Measurements from ENCODE around the gene GRIP2.

Gene GRIP2

GRCh38 chr3:14570864-14571263 lies 30.7 kb upstream of the GRIP2 start:
- H3K4me1 ChIP-seq (ENCODE audit: control insufficient read depth, insufficient read depth, low read length) = no peaks in the 10 kb centered on the region
- H3K27me3 ChIP-seq (ENCODE audit: control insufficient read depth, insufficient read depth, low read length) = peaks cover 36% of the 10 kb centered on the region
- H3K9ac ChIP-seq (ENCODE audit: low read depth, low read length) = no peak overlapping the region
- no peak overlapping the region for H3K4me2 ChIP-seq (ENCODE audit: low read length)
- H3K36me3 ChIP-seq (ENCODE audit: insufficient read depth, low read length) = no peaks in the 10 kb centered on the region
- H3K9me3 ChIP-seq (replicated peaks; ENCODE audit: low read length) = no peaks in the 10 kb centered on the region
- no peak overlapping the region for H3K4me3 ChIP-seq (ENCODE audit: low read length)

GRCh38 chr3:14570089-14570488 lies 29.9 kb upstream of the GRIP2 start:
- H3K4me2 ChIP-seq (ENCODE audit: low read length) = no peak overlapping the region
- H3K36me3 ChIP-seq (ENCODE audit: insufficient read depth, low read length) = no peaks in the 10 kb centered on the region

DNA sequence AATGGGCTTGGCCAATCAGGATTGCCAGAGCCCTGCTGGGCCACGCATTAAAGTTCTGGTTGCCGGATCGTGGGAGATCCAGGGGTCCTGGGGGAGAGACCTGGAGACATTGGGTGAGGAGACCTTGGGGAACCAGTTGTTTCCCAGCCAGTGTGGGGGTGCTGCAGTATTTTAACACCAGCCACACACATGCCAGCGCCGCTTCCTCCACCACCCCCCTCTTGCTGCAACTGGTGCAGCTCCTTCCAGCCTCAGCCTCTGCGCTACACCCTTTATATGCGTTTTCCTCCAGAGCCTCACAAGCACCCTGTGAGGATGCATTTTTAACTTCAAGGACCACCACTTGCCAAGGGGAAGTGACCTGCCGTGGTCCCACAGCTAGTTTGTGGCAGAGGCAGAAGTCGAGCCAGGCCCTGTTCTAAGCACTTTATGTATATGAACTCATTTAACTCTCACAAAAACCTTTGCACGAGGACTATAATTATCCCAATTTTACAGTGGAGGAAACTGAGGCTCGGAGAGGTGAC lies 29.4 kb upstream of the GRIP2 start:
- no peaks in the 10 kb centered on the region for H3K36me3 ChIP-seq (ENCODE audit: insufficient read depth, low read length)
- H3K4me1 ChIP-seq (ENCODE audit: control insufficient read depth, insufficient read depth, low read length) = no peaks in the 10 kb centered on the region
- no peaks in the 10 kb centered on the region for H3K9me3 ChIP-seq (replicated peaks; ENCODE audit: low read length)
- H3K27me3 ChIP-seq (ENCODE audit: control insufficient read depth, insufficient read depth, low read length) = peaks cover 45% of the 10 kb centered on the region
- H3K4me2 ChIP-seq (ENCODE audit: low read length) = no peak overlapping the region
- no peak overlapping the region for H3K4me3 ChIP-seq (ENCODE audit: low read length)
- no peak overlapping the region for H3K9ac ChIP-seq (ENCODE audit: low read depth, low read length)

More at GRCh38 chr3:14570089-14570488, 29.9 kb upstream of the GRIP2 start:
- no peaks in the 10 kb centered on the region for H3K4me1 ChIP-seq (ENCODE audit: control insufficient read depth, insufficient read depth, low read length)
- peaks cover 39% of the 10 kb centered on the region for H3K27me3 ChIP-seq (ENCODE audit: control insufficient read depth, insufficient read depth, low read length)
- no peaks in the 10 kb centered on the region for H3K9me3 ChIP-seq (replicated peaks; ENCODE audit: low read length)
- no peak overlapping the region for H3K4me3 ChIP-seq (ENCODE audit: low read length)
- H3K9ac ChIP-seq (ENCODE audit: low read depth, low read length) = no peak overlapping the region

DNA sequence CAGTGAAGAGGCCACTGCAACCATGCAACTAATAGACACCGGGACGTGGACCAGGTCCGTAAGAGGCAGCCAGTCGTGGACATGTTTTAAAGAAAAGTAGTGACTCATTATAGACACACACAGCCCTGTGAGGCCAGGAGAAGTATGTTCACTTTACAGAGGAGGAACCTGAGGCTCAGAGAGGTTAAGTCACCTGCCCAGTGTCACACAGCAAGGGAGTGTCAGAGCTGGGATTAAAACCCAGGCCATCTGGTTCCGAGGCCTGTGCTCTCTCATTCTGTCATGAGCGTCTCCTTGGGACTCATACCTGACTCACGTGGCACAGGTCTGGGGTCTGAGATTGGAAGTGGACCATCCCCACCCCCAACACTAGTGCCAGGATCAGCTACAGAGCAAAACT lies 28.1 kb upstream of the GRIP2 start:
- H3K4me3 ChIP-seq (ENCODE audit: low read length) = no peak overlapping the region
- H3K27me3 ChIP-seq (ENCODE audit: control insufficient read depth, insufficient read depth, low read length) = peaks cover 50% of the 10 kb centered on the region
- H3K4me1 ChIP-seq (ENCODE audit: control insufficient read depth, insufficient read depth, low read length) = no peaks in the 10 kb centered on the region
- H3K36me3 ChIP-seq (ENCODE audit: insufficient read depth, low read length) = no peaks in the 10 kb centered on the region
- no peaks in the 10 kb centered on the region for H3K9me3 ChIP-seq (replicated peaks; ENCODE audit: low read length)
- H3K9ac ChIP-seq (ENCODE audit: low read depth, low read length) = no peak overlapping the region
- no peak overlapping the region for H3K4me2 ChIP-seq (ENCODE audit: low read length)

GRCh38 chr3:14566812-14567211 lies 26.7 kb upstream of the GRIP2 start:
- Histone ChIP-seq H3K27me3 (ENCODE audit: control insufficient read depth, insufficient read depth, low read length) (peaks cover 58% of the 10 kb centered on the region), H3K4me3 (ENCODE audit: low read length) (no peak overlapping the region)

DNA sequence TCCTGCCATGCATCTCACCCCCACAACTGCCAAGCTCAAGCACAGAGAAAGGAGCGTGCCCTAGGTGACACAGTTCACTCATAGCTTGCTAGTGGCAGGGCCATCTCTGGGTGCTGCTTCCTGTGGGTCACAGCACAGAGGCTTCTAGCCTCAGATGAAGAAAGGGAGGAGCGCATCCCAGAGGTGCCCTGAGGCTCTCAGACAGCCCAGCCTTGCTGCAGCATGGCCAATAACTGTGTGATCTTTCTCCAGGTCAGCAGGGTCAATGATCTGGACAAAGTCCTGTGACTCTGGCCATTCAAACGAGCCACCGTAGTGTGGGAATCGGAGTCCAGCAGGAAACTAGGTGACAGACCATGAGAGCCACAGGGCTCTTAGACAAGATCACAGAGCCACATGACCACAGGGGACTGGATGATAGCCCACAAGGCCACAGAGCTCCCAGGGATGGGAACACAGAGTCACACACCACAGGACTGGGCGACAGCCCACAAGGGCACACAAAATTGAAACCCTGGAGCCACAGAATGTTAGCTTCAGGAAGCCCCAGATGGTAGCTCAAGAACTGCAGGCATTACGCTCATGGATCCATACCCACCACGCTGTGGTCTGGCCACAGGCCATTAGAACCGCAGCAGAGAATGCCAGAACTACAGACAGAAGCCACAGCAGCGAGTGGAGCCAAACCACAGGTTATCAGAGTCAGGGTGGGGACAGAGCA lies 25.9 kb upstream of the GRIP2 start:
- Histone ChIP-seq H3K9me3 (replicated peaks; ENCODE audit: low read length) (no peaks in the 10 kb centered on the region), H3K27me3 (ENCODE audit: control insufficient read depth, insufficient read depth, low read length) (peaks cover 65% of the 10 kb centered on the region), H3K4me3 (ENCODE audit: low read length) (no peak overlapping the region), H3K4me1 (ENCODE audit: control insufficient read depth, insufficient read depth, low read length) (no peaks in the 10 kb centered on the region), H3K9ac (ENCODE audit: low read depth, low read length) (no peak overlapping the region), H3K4me2 (ENCODE audit: low read length) (no peak overlapping the region), H3K36me3 (ENCODE audit: insufficient read depth, low read length) (no peaks in the 10 kb centered on the region)

More at GRCh38 chr3:14566812-14567211, 26.7 kb upstream of the GRIP2 start:
- Histone ChIP-seq H3K9me3 (replicated peaks; ENCODE audit: low read length) (no peaks in the 10 kb centered on the region), H3K4me2 (ENCODE audit: low read length) (no peak overlapping the region), H3K36me3 (ENCODE audit: insufficient read depth, low read length) (no peaks in the 10 kb centered on the region), H3K9ac (ENCODE audit: low read depth, low read length) (no peak overlapping the region), H3K4me1 (ENCODE audit: control insufficient read depth, insufficient read depth, low read length) (no peaks in the 10 kb centered on the region)

DNA sequence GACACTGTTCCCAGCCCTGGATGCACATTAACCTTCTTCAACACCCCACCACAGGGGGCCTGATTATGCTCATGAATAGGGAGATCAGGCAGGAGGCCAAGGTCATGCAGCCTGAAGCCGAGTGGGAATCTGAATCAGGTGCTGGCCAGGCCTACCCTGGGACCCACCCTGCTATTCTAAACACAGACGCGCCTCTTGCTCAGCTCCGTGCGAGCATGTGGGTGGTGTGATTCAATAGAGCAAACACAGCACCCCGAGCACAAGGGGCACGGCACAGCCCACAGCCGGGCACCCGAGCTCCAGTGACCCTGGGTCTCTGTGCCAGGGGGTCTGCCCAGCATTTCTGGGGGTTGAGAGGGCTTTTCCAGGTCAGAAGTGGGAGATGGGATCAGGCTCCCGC lies 24.6 kb upstream of the GRIP2 start:
- no peaks in the 10 kb centered on the region for H3K36me3 ChIP-seq (ENCODE audit: insufficient read depth, low read length)
- no peak overlapping the region for H3K9ac ChIP-seq (ENCODE audit: low read depth, low read length)
- no peaks in the 10 kb centered on the region for H3K4me1 ChIP-seq (ENCODE audit: control insufficient read depth, insufficient read depth, low read length)
- H3K27me3 ChIP-seq (ENCODE audit: control insufficient read depth, insufficient read depth, low read length) = peaks cover 61% of the 10 kb centered on the region
- no peak overlapping the region for H3K4me2 ChIP-seq (ENCODE audit: low read length)
- no peaks in the 10 kb centered on the region for H3K9me3 ChIP-seq (replicated peaks; ENCODE audit: low read length)
- no peak overlapping the region for H3K4me3 ChIP-seq (ENCODE audit: low read length)

DNA sequence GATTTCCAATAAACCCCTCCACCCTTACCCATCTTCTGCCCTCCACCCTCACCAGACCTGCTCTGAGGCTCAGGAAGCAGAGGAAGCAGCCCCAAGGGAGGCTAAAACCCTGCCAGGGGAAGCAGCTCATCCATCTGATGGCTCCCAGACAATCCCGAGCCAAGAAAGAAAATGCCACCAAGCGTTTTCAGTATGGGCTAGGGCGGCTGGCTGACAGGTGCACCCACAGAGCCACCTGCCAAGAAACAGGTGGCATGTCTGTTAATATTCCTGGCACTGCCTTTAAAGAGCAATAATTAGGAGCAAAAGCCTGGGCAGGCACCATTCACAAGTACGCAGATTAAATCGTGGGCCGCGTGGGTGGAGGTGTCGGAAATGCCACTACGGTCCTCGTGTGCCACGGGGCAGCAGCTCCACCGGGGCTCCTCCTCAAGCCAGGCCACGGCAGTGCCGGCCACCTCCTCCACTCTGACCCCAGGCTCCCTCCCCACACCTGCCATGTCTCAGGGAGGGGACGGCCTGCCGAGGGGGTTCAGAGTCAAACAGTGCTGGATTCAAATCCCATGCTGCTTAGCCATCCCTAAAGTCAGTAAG lies 23.9 kb upstream of the GRIP2 start:
- H3K4me3 ChIP-seq (ENCODE audit: low read length) = no peak overlapping the region
- H3K9me3 ChIP-seq (replicated peaks; ENCODE audit: low read length) = no peaks in the 10 kb centered on the region
- H3K27me3 ChIP-seq (ENCODE audit: control insufficient read depth, insufficient read depth, low read length) = peaks cover 61% of the 10 kb centered on the region
- H3K4me1 ChIP-seq (ENCODE audit: control insufficient read depth, insufficient read depth, low read length) = no peaks in the 10 kb centered on the region
- no peak overlapping the region for H3K9ac ChIP-seq (ENCODE audit: low read depth, low read length)
- H3K4me2 ChIP-seq (ENCODE audit: low read length) = no peak overlapping the region
- H3K36me3 ChIP-seq (ENCODE audit: insufficient read depth, low read length) = no peaks in the 10 kb centered on the region

DNA sequence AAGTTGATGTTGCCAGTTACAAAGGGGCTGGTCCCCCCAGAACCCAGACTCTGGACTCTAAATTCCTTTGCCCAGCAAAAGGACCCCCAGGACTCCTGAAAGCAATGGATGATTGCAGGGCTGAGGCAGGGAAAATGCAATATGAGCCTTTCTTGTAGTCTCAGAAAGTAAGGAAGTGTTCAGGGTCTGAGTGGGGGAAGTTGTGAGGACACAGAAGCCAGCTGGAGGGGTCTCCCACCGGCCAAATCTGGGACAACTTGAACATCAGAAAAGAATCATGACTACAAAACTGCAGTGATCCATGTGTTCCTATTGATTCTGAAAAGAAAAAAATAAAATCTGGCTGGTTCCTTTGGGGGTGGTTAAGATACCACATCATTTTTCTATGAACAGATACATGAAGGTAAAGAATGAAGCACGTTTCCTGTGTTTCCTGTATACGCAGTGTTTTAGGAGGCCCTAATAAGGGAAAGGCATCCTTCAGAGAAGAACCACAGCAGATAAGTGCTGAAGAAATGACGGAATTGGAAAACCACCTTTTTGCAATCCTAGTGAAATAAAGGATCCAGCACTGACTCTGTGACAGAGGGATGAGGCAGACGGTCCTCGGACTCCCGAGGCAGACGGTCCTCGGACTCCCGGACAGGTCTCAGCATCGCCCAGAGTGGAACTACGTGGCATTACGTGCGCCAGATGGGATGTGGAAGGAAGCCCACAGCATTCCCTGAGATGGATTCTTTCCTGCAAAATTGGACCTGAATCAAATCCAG lies 22.2 kb upstream of the GRIP2 start:
- Histone ChIP-seq H3K9ac (ENCODE audit: low read depth, low read length) (no peak overlapping the region), H3K4me2 (ENCODE audit: low read length) (no peak overlapping the region), H3K4me3 (ENCODE audit: low read length) (no peak overlapping the region)

DNA sequence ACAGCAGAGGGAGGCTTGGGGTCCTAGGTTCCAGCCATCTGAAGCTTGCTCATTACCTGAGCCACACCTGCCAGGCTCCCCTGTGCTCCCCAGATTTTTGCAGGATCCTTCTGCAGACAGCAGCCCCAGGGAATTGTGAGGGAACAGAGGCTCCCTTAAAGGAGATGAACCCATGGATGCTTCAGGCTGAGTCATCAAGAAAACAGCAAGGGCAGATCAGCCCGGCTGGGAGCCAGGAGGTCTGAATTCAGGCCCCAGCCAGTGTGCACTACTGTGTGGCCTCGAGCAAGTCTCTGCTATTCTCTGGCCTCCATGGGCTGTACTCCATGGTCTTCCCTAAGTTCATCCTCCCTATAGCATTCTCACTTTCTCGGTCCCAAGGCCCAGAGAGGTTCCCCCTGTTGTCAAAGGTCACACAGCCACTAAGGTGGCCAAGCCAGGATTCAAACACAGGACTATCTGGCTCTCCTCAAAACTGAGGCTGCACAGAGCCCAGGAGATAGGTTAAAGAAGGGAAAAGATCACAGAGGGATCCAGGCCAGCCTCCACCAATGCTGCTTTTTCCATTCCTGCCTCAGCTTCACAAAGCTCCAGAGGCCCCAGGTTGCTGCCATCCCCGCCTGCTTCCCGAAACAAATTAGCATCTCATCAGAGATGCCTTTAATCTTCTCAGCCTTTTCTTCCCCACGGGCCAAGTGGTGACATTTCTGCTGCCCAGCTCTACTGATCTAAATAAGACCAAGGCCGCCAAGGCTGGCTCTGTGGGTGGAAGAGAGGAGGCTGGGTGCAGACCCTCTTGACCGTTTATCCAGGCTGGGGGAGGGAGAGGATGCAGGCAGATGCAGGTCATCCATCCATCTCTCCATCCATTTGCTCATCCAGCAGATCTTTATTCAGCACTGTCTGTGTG lies 21.2 kb upstream of the GRIP2 start:
- Histone ChIP-seq H3K36me3 (ENCODE audit: insufficient read depth, low read length) (no peaks in the 10 kb centered on the region), H3K9ac (ENCODE audit: low read depth, low read length) (no peak overlapping the region), H3K4me1 (ENCODE audit: control insufficient read depth, insufficient read depth, low read length) (no peaks in the 10 kb centered on the region), H3K27me3 (ENCODE audit: control insufficient read depth, insufficient read depth, low read length) (peaks cover 74% of the 10 kb centered on the region), H3K4me2 (ENCODE audit: low read length) (no peak overlapping the region), H3K4me3 (ENCODE audit: low read length) (no peak overlapping the region), H3K9me3 (replicated peaks; ENCODE audit: low read length) (no peaks in the 10 kb centered on the region)

More for the DNA sequence above, 22.2 kb upstream of the GRIP2 start:
- Histone ChIP-seq H3K9me3 (replicated peaks; ENCODE audit: low read length) (no peaks in the 10 kb centered on the region), H3K27me3 (ENCODE audit: control insufficient read depth, insufficient read depth, low read length) (peaks cover 65% of the 10 kb centered on the region), H3K4me1 (ENCODE audit: control insufficient read depth, insufficient read depth, low read length) (no peaks in the 10 kb centered on the region), H3K36me3 (ENCODE audit: insufficient read depth, low read length) (no peaks in the 10 kb centered on the region)

DNA sequence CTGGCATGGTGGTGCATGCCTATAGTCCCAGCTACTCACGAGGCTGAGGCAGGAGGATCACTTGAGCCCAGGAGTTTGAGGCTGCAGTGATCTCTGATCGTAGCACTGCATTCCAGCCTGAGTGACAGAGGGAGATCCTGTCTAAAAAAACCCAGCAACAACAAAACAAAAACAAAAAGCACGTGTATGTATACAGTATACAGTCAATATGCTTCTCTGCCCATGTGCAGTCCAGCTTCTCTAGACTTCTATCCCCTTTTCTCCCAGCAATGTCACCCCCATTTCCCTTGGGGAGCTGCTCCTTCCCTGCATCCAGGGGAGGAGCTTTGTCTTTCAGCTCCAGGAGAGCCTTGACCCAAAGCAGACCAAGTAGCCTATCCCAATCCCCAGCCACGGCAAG lies 20.0 kb upstream of the GRIP2 start:
- Histone ChIP-seq H3K9ac (ENCODE audit: low read depth, low read length) (no peak overlapping the region), H3K27me3 (ENCODE audit: control insufficient read depth, insufficient read depth, low read length) (peaks cover 73% of the 10 kb centered on the region), H3K36me3 (ENCODE audit: insufficient read depth, low read length) (no peaks in the 10 kb centered on the region), H3K4me3 (ENCODE audit: low read length) (no peak overlapping the region), H3K4me2 (ENCODE audit: low read length) (no peak overlapping the region), H3K4me1 (ENCODE audit: control insufficient read depth, insufficient read depth, low read length) (no peaks in the 10 kb centered on the region), H3K9me3 (replicated peaks; ENCODE audit: low read length) (no peaks in the 10 kb centered on the region)

Data from skeletal muscle satellite cell (primary cell).